A549 (cell line): Measurements from ENCODE around the gene ERFL. TPM values are rescaled to one million over a fixed set of nuclear protein-coding genes. Genes with fewer than 3 reads are reported as not detected.

Experiments
- ATAC-seq, 2 experiments: fragments of 200-7000 bp in 1 of 2; fragments of >200 bp in 1 of 2; cut with Nextera tagmentation in 1 of 2; cut with Tn5 transposase in 1 of 2; 3 replicates each; pipeline versions ENCODE4 v1.8.0 to v1.9.1; 2018 to 2020; ENCODE audit warnings: mild to moderate bottlenecking in 1 of 2, moderate library complexity in 1 of 2
- CTCF ChIA-PET: fragments of 300-600 bp; sonication (Branson Sonifier 250); formaldehyde crosslinking; extraction: SDS; loops from one replicate; lab custom pipeline; 2021; ENCODE audit warnings: antibody characterized with exemption, inconsistent platforms; lab: Yijun Ruan, JAX
- POLR2A ChIA-PET: fragments of 350-600 bp; formaldehyde crosslinking; extraction: SDS; loops from one replicate; lab custom pipeline; 2021; ENCODE audit warnings: antibody characterized with exemption, inconsistent platforms; lab: Yijun Ruan, JAX
- DNase-seq, 2 experiments: peaks; one replicate each; pipeline versions ENCODE4 v3.0.0 to v3.0.0-alpha.2; 2011 to 2016; ENCODE audit warnings: low read depth in 1 of 2, low spot score in 1 of 2
- FAIRE-seq: peaks from 2 replicates; lab custom pipeline; 2011; peaks lifted over from hg19 to GRCh38; lab: Jason Lieb, UNC
- H3K27ac ChIP-seq, 2 experiments: fragments of >200 bp; sonication (Bioruptor Twin); formaldehyde crosslinking; 3 replicates each; pipeline ENCODE4 v1.5.1; 2016 to 2017
- H3K4me1 ChIP-seq: fragments of >200 bp; sonication (Bioruptor Twin); formaldehyde crosslinking; 3 replicates; pipeline ENCODE4 v1.6.1; 2016
- H3K4me2 ChIP-seq: fragments of >200 bp; sonication (Bioruptor Twin); formaldehyde crosslinking; 3 replicates; pipeline ENCODE4 v1.6.1; 2016
- H3K4me3 ChIP-seq: fragments of >200 bp; sonication (Bioruptor Twin); formaldehyde crosslinking; 3 replicates; pipeline ENCODE4 v1.5.1; 2016
- H3K9me3 ChIP-seq: fragments of >200 bp; sonication (Bioruptor Twin); formaldehyde crosslinking; 3 replicates; pipeline ENCODE4 v1.6.1; 2016
- ATOH8 ChIP-seq: fragments of 250-450 bp; sonication (Bioruptor Pico); IDR thresholded peaks from 2 replicates; pipeline ENCODE4 v1.5.0; 2020; ENCODE audit warnings: low read depth, mild to moderate bottlenecking, moderate library complexity
- BCL3 ChIP-seq: fragments of >200 bp; sonication (Bioruptor Twin); formaldehyde crosslinking; IDR thresholded peaks from 3 replicates; pipeline ENCODE4 v1.6.1; 2016
- CBX8 ChIP-seq: fragments of 200-600 bp; sonication (generic); IDR thresholded peaks from 2 replicates; pipeline ENCODE4 v1.6.1; 2016
- CEBPB ChIP-seq, 2 experiments: fragments of >200 bp in 1 of 2; sonication (Bioruptor Twin) in 1 of 2; formaldehyde crosslinking in 1 of 2; IDR thresholded peaks; 2 replicates each; pipeline ENCODE4 v1.6.1; 2012 to 2016
- CHD2 ChIP-seq: fragments of 150-350 bp; IDR thresholded peaks from 2 replicates; pipeline ENCODE4 v1.6.1; 2014; ENCODE audit warnings: low read length; ENCODE audit not compliant: partially characterized antibody
- CHD4 ChIP-seq: fragments of 200-600 bp; sonication (generic); IDR thresholded peaks from 2 replicates; pipeline ENCODE4 v1.6.1; 2016; ENCODE audit warnings: antibody characterized with exemption, mild to moderate bottlenecking, borderline replicate concordance
- CTCF ChIP-seq: fragments of >200 bp; sonication (Bioruptor Twin); formaldehyde crosslinking; IDR thresholded peaks from 3 replicates; pipeline ENCODE4 v1.5.1; 2016
- E2F6 ChIP-seq: IDR thresholded peaks from 2 replicates; pipeline ENCODE4 v1.6.1; 2012; ENCODE audit warnings: low read depth, borderline replicate concordance
- EHF ChIP-seq: fragments of 250-450 bp; sonication (Bioruptor Pico); IDR thresholded peaks from 2 replicates; pipeline ENCODE4 v1.5.0; 2020; ENCODE audit warnings: mild to moderate bottlenecking
- EHMT2 ChIP-seq: fragments of 200-600 bp; sonication (generic); IDR thresholded peaks from 2 replicates; pipeline ENCODE4 v1.6.1; 2016; ENCODE audit warnings: antibody characterized with exemption, low read depth, mild to moderate bottlenecking, moderate library complexity
- ELK1 ChIP-seq: fragments of 150-350 bp; IDR thresholded peaks from 2 replicates; pipeline ENCODE4 v1.6.1; 2014; ENCODE audit warnings: low read depth, mild to moderate bottlenecking, low read length
- FOXS1 ChIP-seq: fragments of 250-450 bp; sonication (Bioruptor Pico); IDR thresholded peaks from 2 replicates; pipeline ENCODE4 v1.5.0; 2020; ENCODE audit warnings: mild to moderate bottlenecking, moderate library complexity
- HDAC2 ChIP-seq: fragments of 200-600 bp; sonication (generic); IDR thresholded peaks from 2 replicates; pipeline ENCODE4 v1.6.1; 2016
- HEYL ChIP-seq: fragments of 250-450 bp; sonication (Bioruptor Pico); IDR thresholded peaks from 2 replicates; pipeline ENCODE4 v1.8.0; 2021; ENCODE audit warnings: mild to moderate bottlenecking, moderate library complexity
- JUNB ChIP-seq: fragments of >200 bp; sonication (Bioruptor Twin); formaldehyde crosslinking; IDR thresholded peaks from 2 replicates; pipeline ENCODE4 v1.6.1; 2016
- KDM1A ChIP-seq: fragments of 200-600 bp; sonication (generic); IDR thresholded peaks from 2 replicates; pipeline ENCODE4 v1.6.1; 2016; ENCODE audit warnings: low read depth, mild to moderate bottlenecking
- KDM5A ChIP-seq: fragments of 200-600 bp; sonication (generic); IDR thresholded peaks from 2 replicates; pipeline ENCODE4 v1.6.1; 2016; ENCODE audit warnings: antibody characterized with exemption, mild to moderate bottlenecking
- MAFK ChIP-seq: fragments of 450-650 bp; IDR thresholded peaks from 2 replicates; pipeline ENCODE4 v1.6.1; 2014; ENCODE audit not compliant: partially characterized antibody
- NPAS2 ChIP-seq: fragments of 250-450 bp; sonication (Bioruptor Pico); IDR thresholded peaks from 2 replicates; pipeline ENCODE4 v1.8.0; 2022; ENCODE audit warnings: mild to moderate bottlenecking, moderate library complexity, borderline replicate concordance
- RARB ChIP-seq: fragments of 250-450 bp; sonication (Bioruptor Pico); IDR thresholded peaks from 2 replicates; pipeline ENCODE4 v1.8.0; 2021; ENCODE audit warnings: mild to moderate bottlenecking, moderate library complexity
- RCOR1 ChIP-seq: fragments of 150-350 bp; IDR thresholded peaks from 2 replicates; pipeline ENCODE4 v1.6.1; 2014; ENCODE audit warnings: antibody characterized with exemption, low read length, low read depth
- TFCP2L1 ChIP-seq: fragments of 250-450 bp; sonication (Bioruptor Pico); IDR thresholded peaks from 2 replicates; pipeline ENCODE4 v1.5.0; 2021; ENCODE audit warnings: mild to moderate bottlenecking
- USF2 ChIP-seq: fragments of 450-650 bp; IDR thresholded peaks from 2 replicates; pipeline ENCODE4 v1.6.1; 2014; ENCODE audit warnings: antibody characterized with exemption
- ZC3H11A ChIP-seq: fragments of 450-650 bp; IDR thresholded peaks from 2 replicates; pipeline ENCODE4 v1.6.1; 2014; ENCODE audit warnings: antibody characterized with exemption, mild to moderate bottlenecking
- WGBS: methylation state at CpG from one replicate; pipeline ENCODE4 v1.1.6; 2017; ENCODE audit errors: missing lambda C conversion rate; 5-methylcytosine and 5-hydroxymethylcytosine counted together
- polyA plus RNA-seq, 4 experiments: library from polyadenylated mRNA; depleted of rRNA in 3 of 4; stranded (reverse); fragments of >200 nt; fragmentation: RNase III in 1 of 4; extraction: RNeasy Plus Mini Kit Qiagen cat#74134 plus additional on column Dnase treatment in 1 of 4; gene quantifications; 2 replicates in 3 of 4; 3 replicates in 1 of 4; pipeline ENCODE4 v1.2.3, GENCODE V29; 2011 to 2017

The ERFL gene
- polyA plus RNA-seq, 2 of the 4 experiments (the other 2 are of a cell fraction): 0.15 to 0.19 TPM

- H3K9me3 ChIP-seq: no peaks in the 10 kb centered on the region
- CTCF ChIA-PET: interaction anchor here (1.3 to 7.0 kb wide), 3 partner anchors 10 to 165 kb away, joined by 6 to 77 read pairs (median 7); partner anchors contain the start of gene RPS19
- no peak for ATAC-seq
- WGBS: 93% methylated on average over 13 of the region's 13 CpGs
- POLR2A ChIA-PET: interaction anchor here (1.4 to 5.0 kb wide), 3 partner anchors 10 to 15 kb away, joined by 5 to 102 read pairs (median 25); partner anchors contain the start of gene RPS19
- 0 out of 6 replicates have a peak overlapping the region, but pooled peaks of 1 of the 2 experiments have one; percentile 5 for H3K27ac ChIP-seq
- no peak for FAIRE-seq
- no peak for DNase-seq
- H3K4me3 ChIP-seq: no peak overlapping the region
- TF ChIP-seq CEBPB (IDR thresholded peaks at IDR 0.05) (no peak), E2F6 (no peak), MAFK (no peak), FOXS1 (CRISPR knock-in tag) (no peak), ATOH8 (no peak), ZC3H11A (no peak), RCOR1 (no peak), CHD2 (no peak), JUNB (no peak), USF2 (no peak), EHF (CRISPR knock-in tag) (no peak), EHMT2 (no peak), CHD4 (no peak), ELK1 (no peak), TFCP2L1 (CRISPR knock-in tag) (no peak; the same call in 1 of the 2 replicates), KDM5A (no peak)
- no peak overlapping the region for H3K4me2 ChIP-seq
- H3K4me1 ChIP-seq: peaks cover 59% of the 10 kb centered on the region
Observed at GRCh38 chr19:41869374-41869955, 58.8 kb downstream of the ERFL start.

- H3K27ac ChIP-seq: no peak overlapping the region
- DNase-seq: no peak
- ChIA-PET POLR2A (interaction anchor here (0.6 to 1.8 kb wide), 4 partner anchors 9 to 96 kb away, joined by 3 to 25 read pairs (median 6); partner anchors contain the start of gene RPS19), CTCF (interaction anchor here (1.3 to 7.0 kb wide), 3 partner anchors 9 to 166 kb away, joined by 6 to 77 read pairs (median 7); partner anchors contain the start of gene RPS19)
- ATAC-seq: no peak
- no peak for TF ChIP-seq RARB (CRISPR knock-in tag)
- no peak for TF ChIP-seq NPAS2 (CRISPR knock-in tag)
- TF ChIP-seq CBX8: no peak
- no peak for TF ChIP-seq HEYL (CRISPR knock-in tag)
- TF ChIP-seq BCL3: no peak
- no peak for TF ChIP-seq HDAC2
- no peak for TF ChIP-seq CHD2
- no peak for TF ChIP-seq CTCF
- no peak for TF ChIP-seq KDM1A
- FAIRE-seq: no peak
- no peak overlapping the region for H3K4me3 ChIP-seq
- H3K4me1 ChIP-seq: peaks cover 64% of the 10 kb centered on the region
- H3K9me3 ChIP-seq: no peaks in the 10 kb centered on the region
- 92% methylated on average over 12 of the region's 12 CpGs for WGBS
- H3K4me2 ChIP-seq: no peak overlapping the region
Observed at GRCh38 chr19:41868989-41869300, 59.3 kb downstream of the ERFL start.
